PC-9 (cell line): Measurements from ENCODE around the gene SLC22A13. TPM values are rescaled to one million over a fixed set of nuclear protein-coding genes. Genes with fewer than 3 reads are reported as not detected.
"Not testable (repeated sequence)": the region's sequence is repeated elsewhere in the genome, so short reads cannot be mapped to it uniquely, and the experiment has no call there.

Experiments used
- BruUV-seq: library from RNA; stranded (reverse); fragments of 400-500 nt; replicated peaks from 2 replicates; lab custom pipeline; 2021; lab: Mats Ljungman, UMichigan
- CTCF ChIA-PET: fragments of 300-600 bp; sonication (Branson Sonifier 250); formaldehyde crosslinking; loops from one replicate; lab custom pipeline; 2022; ENCODE audit warnings: antibody characterized with exemption; lab: Charles Lee
- POLR2A ChIA-PET: fragments of 300-600 bp; sonication (Branson Sonifier 250); formaldehyde crosslinking; loops from one replicate; lab custom pipeline; 2022; ENCODE audit warnings: antibody characterized with exemption; ENCODE audit not compliant: unreplicated experiment; lab: Charles Lee
- DNase-seq, 2 experiments: peaks; one replicate each; pipeline versions ENCODE4 v3.0.0 to v3.0.0-alpha.2; 2015 to 2022; ENCODE audit warnings: mixed read lengths in 1 of 2
- H2AFZ ChIP-seq: fragments of 200-600 bp; sonication (generic); 2 replicates; pipeline ENCODE4 v1.8.1; 2017; ENCODE audit warnings: antibody characterized with exemption
- H3F3A ChIP-seq: fragments of 200-600 bp; sonication (generic); 2 replicates; pipeline ENCODE4 v1.8.1; 2017; ENCODE audit warnings: antibody characterized with exemption, mild to moderate bottlenecking, low read depth; ENCODE audit not compliant: insufficient read depth
- H3K27ac ChIP-seq: fragments of 200-600 bp; sonication (generic); 2 replicates; pipeline ENCODE4 v1.6.1; 2016; ENCODE audit warnings: mixed run types
- H3K27me3 ChIP-seq: fragments of 200-600 bp; sonication (generic); 2 replicates; pipeline ENCODE4 v1.6.1; 2016; ENCODE audit warnings: low read depth, mixed run types; ENCODE audit not compliant: insufficient read depth
- H3K36me3 ChIP-seq: fragments of 200-600 bp; sonication (generic); 2 replicates; pipeline ENCODE4 v1.6.1; 2016; ENCODE audit warnings: low read depth, mixed run types
- H3K4me1 ChIP-seq: fragments of 200-600 bp; sonication (generic); replicated peaks from 2 replicates; pipeline ENCODE4 v1.6.1; 2016; ENCODE audit warnings: mixed run types; ENCODE audit not compliant: insufficient read depth
- H3K4me2 ChIP-seq: fragments of 200-600 bp; sonication (generic); 2 replicates; pipeline ENCODE4 v1.6.1; 2017; ENCODE audit warnings: mixed run types
- H3K4me3 ChIP-seq: fragments of 200-600 bp; sonication (generic); 2 replicates; pipeline ENCODE4 v1.6.1; 2016; ENCODE audit warnings: mixed run types
- H3K79me2 ChIP-seq: fragments of 200-600 bp; sonication (generic); 2 replicates; pipeline ENCODE4 v1.6.1; 2017; ENCODE audit warnings: low read depth, mixed run types
- H3K9me2 ChIP-seq: fragments of 200-600 bp; sonication (generic); 2 replicates; pipeline ENCODE4 v1.8.1; 2017; ENCODE audit warnings: mild to moderate bottlenecking; ENCODE audit not compliant: insufficient read depth
- H3K9me3 ChIP-seq: fragments of 200-600 bp; sonication (generic); 2 replicates; pipeline ENCODE4 v1.8.1; 2016; ENCODE audit warnings: low read depth; ENCODE audit not compliant: insufficient read depth
- H4K20me1 ChIP-seq: fragments of 200-600 bp; sonication (generic); 2 replicates; pipeline ENCODE4 v1.8.1; 2017; ENCODE audit not compliant: insufficient read depth
- EZH2 ChIP-seq: fragments of 200-600 bp; sonication (generic); IDR thresholded peaks from 2 replicates; pipeline ENCODE4 v1.8.0; 2017; ENCODE audit warnings: antibody characterized with exemption, low read depth
- intact Hi-C: fragments of 100-400 bp; cut with micrococcal nuclease; formaldehyde crosslinking; loops from one replicate; pipeline ENCODE4 v1.10.0; 2022; ENCODE audit not compliant: unreplicated experiment
- total RNA-seq: library from RNA; stranded (reverse); gene quantifications from 2 replicates; pipeline ENCODE4 v1.2.3, GENCODE V29; 2021
- TF ChIP-seq, protein P1 (sequence below): fragments of 200-600 bp; sonication (generic); conservative IDR thresholded peaks from 2 replicates; pipeline ENCODE4 v1.6.1; 2017; ENCODE audit warnings: mixed run types, antibody characterized with exemption, mild to moderate bottlenecking, moderate library complexity

Gene SLC22A13
- total RNA-seq, 1 experiment from 2014 or later, result 0.44 TPM

DNA sequence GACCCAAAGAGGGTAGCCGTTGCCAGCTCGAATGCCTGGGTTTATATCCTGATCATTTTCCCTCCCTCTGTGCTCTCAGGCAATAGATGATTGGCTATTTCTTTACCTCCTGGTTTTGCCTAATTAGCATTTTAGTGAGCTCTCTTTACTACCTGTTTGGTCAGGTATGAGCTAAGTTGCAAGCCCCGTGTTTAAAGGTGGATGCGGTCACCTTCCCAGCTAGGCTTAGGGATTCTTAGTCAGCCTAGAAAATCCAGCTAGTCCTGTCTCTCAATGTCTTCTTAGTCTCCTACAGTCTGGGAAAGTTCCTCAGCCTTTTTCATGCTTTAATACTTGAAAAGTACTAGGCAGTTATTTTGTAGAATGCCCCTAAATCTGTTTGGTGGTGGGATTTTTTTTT is 31.4 kb downstream of the SLC22A13 start:
- H3K27ac ChIP-seq, H3F3A ChIP-seq, H3K4me2 ChIP-seq, DNase-seq, H3K9me2 ChIP-seq, H3K36me3 ChIP-seq, CTCF ChIA-PET, H4K20me1 ChIP-seq, H3K27me3 ChIP-seq, H3K79me2 ChIP-seq, intact Hi-C loops, H2AFZ ChIP-seq, H3K9me3 ChIP-seq, BruUV-seq, H3K4me3 ChIP-seq, H3K4me1 ChIP-seq: not testable (repeated sequence)
- POLR2A ChIA-PET, result interaction anchor here (0.6 kb wide), 1 partner anchor 102 kb away, joined by 7 read pairs; no protein-coding TSS in a partner anchor

DNA sequence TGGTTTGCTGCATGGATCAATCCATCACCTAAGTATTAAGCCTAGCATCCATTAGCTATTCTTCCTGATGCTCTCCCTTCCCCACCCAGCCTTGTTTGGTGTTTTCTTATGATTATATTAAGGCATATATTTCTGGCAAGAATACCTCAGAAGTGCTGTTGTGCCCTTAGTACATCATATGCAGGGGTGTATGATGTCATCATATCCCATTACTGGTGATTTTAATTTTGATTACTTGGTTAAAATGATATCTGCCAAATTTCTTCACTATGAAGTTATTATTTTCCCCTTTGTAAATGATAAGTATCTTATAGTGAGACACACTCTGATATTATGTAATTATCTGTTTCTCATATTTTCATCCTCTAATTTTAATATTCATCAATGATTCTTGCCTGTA is 31.9 kb downstream of the SLC22A13 start:
- H2AFZ ChIP-seq, result no peak overlapping the region
- H3K4me2 ChIP-seq, result no peak overlapping the region
- no peaks in the 10 kb centered on the region for H3F3A ChIP-seq
- H3K27me3 ChIP-seq, result no peaks in the 10 kb centered on the region
- H3K36me3 ChIP-seq, result no peaks in the 10 kb centered on the region
- no peak overlapping the region for H3K4me3 ChIP-seq
- POLR2A ChIA-PET, result no interaction called here
- intact Hi-C loops, result no loop called here
- DNase-seq, result no peak
- CTCF ChIA-PET, result interaction anchor here (0.5 to 0.7 kb wide), 2 partner anchors 201 to 323 kb away, joined by 4 read pairs; no protein-coding TSS in a partner anchor
- no peaks in the 10 kb centered on the region for H4K20me1 ChIP-seq
- BruUV-seq, result no TSS peak
- no peak overlapping the region for H3K27ac ChIP-seq
- H3K4me1 ChIP-seq, result no peaks in the 10 kb centered on the region
- TF ChIP-seq EZH2, result no peak
- TF ChIP-seq, protein P1, sequence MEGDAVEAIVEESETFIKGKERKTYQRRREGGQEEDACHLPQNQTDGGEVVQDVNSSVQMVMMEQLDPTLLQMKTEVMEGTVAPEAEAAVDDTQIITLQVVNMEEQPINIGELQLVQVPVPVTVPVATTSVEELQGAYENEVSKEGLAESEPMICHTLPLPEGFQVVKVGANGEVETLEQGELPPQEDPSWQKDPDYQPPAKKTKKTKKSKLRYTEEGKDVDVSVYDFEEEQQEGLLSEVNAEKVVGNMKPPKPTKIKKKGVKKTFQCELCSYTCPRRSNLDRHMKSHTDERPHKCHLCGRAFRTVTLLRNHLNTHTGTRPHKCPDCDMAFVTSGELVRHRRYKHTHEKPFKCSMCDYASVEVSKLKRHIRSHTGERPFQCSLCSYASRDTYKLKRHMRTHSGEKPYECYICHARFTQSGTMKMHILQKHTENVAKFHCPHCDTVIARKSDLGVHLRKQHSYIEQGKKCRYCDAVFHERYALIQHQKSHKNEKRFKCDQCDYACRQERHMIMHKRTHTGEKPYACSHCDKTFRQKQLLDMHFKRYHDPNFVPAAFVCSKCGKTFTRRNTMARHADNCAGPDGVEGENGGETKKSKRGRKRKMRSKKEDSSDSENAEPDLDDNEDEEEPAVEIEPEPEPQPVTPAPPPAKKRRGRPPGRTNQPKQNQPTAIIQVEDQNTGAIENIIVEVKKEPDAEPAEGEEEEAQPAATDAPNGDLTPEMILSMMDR, result no peak
- no peaks in the 10 kb centered on the region for H3K79me2 ChIP-seq
- H3K9me2 ChIP-seq, result no peaks in the 10 kb centered on the region
- H3K9me3 ChIP-seq, result no peaks in the 10 kb centered on the region

GRCh38 chr3:38297947-38298711 is 32.5 kb downstream of the SLC22A13 start:
- intact Hi-C loops, result no loop called here
- BruUV-seq, result no TSS peak
- Histone ChIP-seq H3K36me3 (no peaks in the 10 kb centered on the region), H3K4me3 (no peak overlapping the region), H3K27me3 (no peaks in the 10 kb centered on the region), H3K9me3 (no peaks in the 10 kb centered on the region), H3K9me2 (no peaks in the 10 kb centered on the region), H2AFZ (no peak overlapping the region), H3K4me2 (no peak overlapping the region), H3F3A (no peaks in the 10 kb centered on the region), H4K20me1 (no peaks in the 10 kb centered on the region), H3K4me1 (no peaks in the 10 kb centered on the region), H3K27ac (no peak overlapping the region), H3K79me2 (no peaks in the 10 kb centered on the region)
- ChIA-PET POLR2A (no interaction called here), CTCF (interaction anchor here (0.5 to 0.7 kb wide), 2 partner anchors 200 to 323 kb away, joined by 4 read pairs; no protein-coding TSS in a partner anchor)
- no peak for TF ChIP-seq EZH2
- TF ChIP-seq, protein P1, result peak; percentile 65
- DNase-seq, result no peak
